NCI-H82 treated with DMSO at 0.1 percent for 48 hours (cell line): ENCODE data around the gene TIAM2.

Experiments
- DNase-seq: peaks from one replicate; lab custom pipeline; 2025; ENCODE audit not compliant: unreplicated experiment; lab: John Stamatoyannopoulos, UW

TIAM2 gene

GRCh38 chr6:155023717-155024116 is 28.6 kb downstream of the TIAM2 start:
- DNase-seq, result peak; percentile 96

GRCh38 chr6:155024391-155025027 is 29.4 kb downstream of the TIAM2 start:
- DNase-seq, result no peak

GRCh38 chr6:155026022-155026705 is 31.0 kb downstream of the TIAM2 start:
- no peak for DNase-seq

- DNase-seq, result no peak
Observed at GRCh38 chr6:155026706-155027045, 31.6 kb downstream of the TIAM2 start.

GRCh38 chr6:155030148-155030720 is 35.1 kb downstream of the TIAM2 start:
- no peak for DNase-seq

GRCh38 chr6:155031091-155031490 is 36.0 kb downstream of the TIAM2 start:
- DNase-seq, result no peak

GRCh38 chr6:155033021-155033791 is 38.1 kb downstream of the TIAM2 start:
- no peak for DNase-seq

GRCh38 chr6:155036907-155037306 is 41.8 kb downstream of the TIAM2 start:
- DNase-seq, result no peak

- DNase-seq, result peak; percentile 73
Observed at GRCh38 chr6:155038104-155038503, 43.0 kb downstream of the TIAM2 start.

- DNase-seq, result no peak
Observed at GRCh38 chr6:155038527-155038926, 43.4 kb downstream of the TIAM2 start.

- DNase-seq, result no peak
Observed at GRCh38 chr6:155039618-155040017, 44.5 kb downstream of the TIAM2 start.

GRCh38 chr6:155040154-155040553 is 45.0 kb downstream of the TIAM2 start:
- DNase-seq, result peak; percentile 99

GRCh38 chr6:155040901-155041650 is 46.0 kb downstream of the TIAM2 start:
- no peak for DNase-seq

- no peak for DNase-seq
Observed at GRCh38 chr6:155041741-155042279, 46.7 kb downstream of the TIAM2 start.

GRCh38 chr6:155042983-155043382 is 47.9 kb downstream of the TIAM2 start:
- DNase-seq, result no peak

GRCh38 chr6:155045561-155046404 is 50.7 kb downstream of the TIAM2 start:
- DNase-seq, result no peak

GRCh38 chr6:155047523-155047922 is 52.4 kb downstream of the TIAM2 start:
- no peak for DNase-seq

- no peak for DNase-seq
Observed at GRCh38 chr6:155050311-155050710, 55.2 kb downstream of the TIAM2 start.

- DNase-seq, result no peak
Observed at GRCh38 chr6:155054491-155055250, 59.6 kb downstream of the TIAM2 start.
